ENCODE results near the gene TRABD2B. TPM values are rescaled to one million over a fixed set of nuclear protein-coding genes. Genes with fewer than 3 reads are reported as not detected.

The TRABD2B gene
- total RNA-seq, 1 donor from 2014 or later: 0.89 TPM

DNA sequence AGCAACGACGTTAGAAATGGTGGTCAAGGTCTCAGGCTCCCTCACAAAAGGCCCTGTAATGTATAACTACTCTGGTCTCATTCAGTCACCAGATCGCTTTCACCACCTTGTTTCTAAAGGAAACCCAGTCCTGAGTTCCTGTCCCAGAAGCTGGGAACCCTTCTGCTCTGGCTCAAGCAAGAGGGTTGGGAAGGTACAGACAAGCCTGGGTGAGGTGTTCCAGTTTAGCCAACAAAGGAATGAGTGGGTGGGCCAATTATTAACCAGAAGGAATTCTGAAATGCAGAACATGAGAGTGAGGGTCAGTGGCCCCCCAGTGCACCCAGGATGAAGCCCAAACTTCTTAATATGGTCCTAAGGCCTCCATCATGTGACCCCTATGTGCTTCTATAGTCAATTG, 17.5 kb downstream of the TRABD2B start:
- Histone ChIP-seq H3K4me1 (ENCODE audit: insufficient read depth, low read length) (no peaks in the 10 kb centered on the region), H3K36me3 (ENCODE audit: insufficient read depth, low read length) (no peaks in the 10 kb centered on the region), H3K4me3 (ENCODE audit: insufficient read depth, low read depth, low read length) (no peak overlapping the region), H3K27ac (ENCODE audit: low read depth, low read length) (no peak overlapping the region), H2AFZ (ENCODE audit: low read depth, low read length) (no peak overlapping the region), H3K27me3 (ENCODE audit: insufficient read depth, low read length) (peaks cover 15% of the 10 kb centered on the region), H3K9ac (ENCODE audit: low read length) (no peak overlapping the region), H4K20me1 (ENCODE audit: insufficient read depth, low read length) (no peaks in the 10 kb centered on the region), H3K79me2 (ENCODE audit: insufficient read depth, low read length) (no peaks in the 10 kb centered on the region), H3K4me2 (ENCODE audit: low read length) (no peak overlapping the region), H3K9me3 (ENCODE audit: insufficient read depth, low read depth, low read length) (no peaks in the 10 kb centered on the region)
- no peak overlapping the region for H3K4me3 Mint-ChIP-seq (ENCODE audit: unreplicated experiment)
- H3K36me3 Mint-ChIP-seq (ENCODE audit: low read depth, unreplicated experiment): no peaks in the 10 kb centered on the region
- no peak overlapping the region for H3K27ac Mint-ChIP-seq (ENCODE audit: unreplicated experiment)
- H3K9me3 Mint-ChIP-seq (ENCODE audit: unreplicated experiment): peaks cover 6% of the 10 kb centered on the region
- DNase-seq (ENCODE audit: low read depth) (no peak), FAIRE-seq (no peak)
- TF ChIP-seq EZH2 (IDR thresholded peaks at IDR 0.05; ENCODE audit: insufficient read depth, low read length): no peak
- peaks cover 23% of the 10 kb centered on the region for H3K27me3 Mint-ChIP-seq (ENCODE audit: low read depth, unreplicated experiment)
- H3K4me1 Mint-ChIP-seq (ENCODE audit: low read depth, unreplicated experiment): peaks cover 3% of the 10 kb centered on the region

DNA sequence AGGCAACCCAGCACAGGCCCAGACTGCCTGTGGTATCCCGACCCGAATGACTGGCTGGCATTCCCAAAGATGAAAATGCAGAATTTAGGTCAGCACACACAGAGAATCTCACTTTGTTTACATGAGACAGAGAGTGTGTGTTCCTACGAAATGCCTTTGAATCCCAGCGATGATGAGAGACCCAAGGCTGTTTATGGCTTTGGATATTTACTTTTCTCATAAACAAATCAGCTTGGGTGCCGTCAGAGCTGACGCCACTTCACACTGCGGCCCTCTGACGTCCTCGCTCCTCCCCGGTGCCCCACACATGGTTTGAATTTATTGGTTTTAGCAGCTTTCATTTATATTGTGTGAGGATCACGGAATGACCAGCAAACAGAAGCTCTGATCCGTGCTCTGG, 18.7 kb downstream of the TRABD2B start:
- no peaks in the 10 kb centered on the region for H3K36me3 Mint-ChIP-seq (ENCODE audit: low read depth, unreplicated experiment)
- Histone ChIP-seq H3K27me3 (ENCODE audit: insufficient read depth, low read length) (peaks cover 6% of the 10 kb centered on the region), H2AFZ (ENCODE audit: low read depth, low read length) (no peak overlapping the region), H3K4me3 (ENCODE audit: insufficient read depth, low read depth, low read length) (no peak overlapping the region), H3K4me1 (ENCODE audit: insufficient read depth, low read length) (no peaks in the 10 kb centered on the region), H3K4me2 (ENCODE audit: low read length) (no peak overlapping the region), H3K9me3 (ENCODE audit: insufficient read depth, low read depth, low read length) (no peaks in the 10 kb centered on the region), H3K9ac (ENCODE audit: low read length) (no peak overlapping the region), H3K27ac (ENCODE audit: low read depth, low read length) (no peak overlapping the region), H3K79me2 (ENCODE audit: insufficient read depth, low read length) (no peaks in the 10 kb centered on the region), H4K20me1 (ENCODE audit: insufficient read depth, low read length) (no peaks in the 10 kb centered on the region), H3K36me3 (ENCODE audit: insufficient read depth, low read length) (no peaks in the 10 kb centered on the region)
- TF ChIP-seq EZH2 (IDR thresholded peaks at IDR 0.05; ENCODE audit: insufficient read depth, low read length): no peak
- TF ChIP-seq, protein P1, sequence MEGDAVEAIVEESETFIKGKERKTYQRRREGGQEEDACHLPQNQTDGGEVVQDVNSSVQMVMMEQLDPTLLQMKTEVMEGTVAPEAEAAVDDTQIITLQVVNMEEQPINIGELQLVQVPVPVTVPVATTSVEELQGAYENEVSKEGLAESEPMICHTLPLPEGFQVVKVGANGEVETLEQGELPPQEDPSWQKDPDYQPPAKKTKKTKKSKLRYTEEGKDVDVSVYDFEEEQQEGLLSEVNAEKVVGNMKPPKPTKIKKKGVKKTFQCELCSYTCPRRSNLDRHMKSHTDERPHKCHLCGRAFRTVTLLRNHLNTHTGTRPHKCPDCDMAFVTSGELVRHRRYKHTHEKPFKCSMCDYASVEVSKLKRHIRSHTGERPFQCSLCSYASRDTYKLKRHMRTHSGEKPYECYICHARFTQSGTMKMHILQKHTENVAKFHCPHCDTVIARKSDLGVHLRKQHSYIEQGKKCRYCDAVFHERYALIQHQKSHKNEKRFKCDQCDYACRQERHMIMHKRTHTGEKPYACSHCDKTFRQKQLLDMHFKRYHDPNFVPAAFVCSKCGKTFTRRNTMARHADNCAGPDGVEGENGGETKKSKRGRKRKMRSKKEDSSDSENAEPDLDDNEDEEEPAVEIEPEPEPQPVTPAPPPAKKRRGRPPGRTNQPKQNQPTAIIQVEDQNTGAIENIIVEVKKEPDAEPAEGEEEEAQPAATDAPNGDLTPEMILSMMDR (IDR thresholded peaks at IDR 0.05; ENCODE audit: insufficient read depth, low read depth, low read length): no peak
- H3K27ac Mint-ChIP-seq (ENCODE audit: unreplicated experiment): no peak overlapping the region
- no peak overlapping the region for H3K4me3 Mint-ChIP-seq (ENCODE audit: unreplicated experiment)
- DNase-seq (ENCODE audit: low read depth) (no peak), FAIRE-seq (no peak)
- peaks cover 12% of the 10 kb centered on the region for H3K27me3 Mint-ChIP-seq (ENCODE audit: low read depth, unreplicated experiment)
- H3K4me1 Mint-ChIP-seq (ENCODE audit: low read depth, unreplicated experiment): no peaks in the 10 kb centered on the region
- H3K9me3 Mint-ChIP-seq (ENCODE audit: unreplicated experiment): peaks cover 6% of the 10 kb centered on the region

DNA sequence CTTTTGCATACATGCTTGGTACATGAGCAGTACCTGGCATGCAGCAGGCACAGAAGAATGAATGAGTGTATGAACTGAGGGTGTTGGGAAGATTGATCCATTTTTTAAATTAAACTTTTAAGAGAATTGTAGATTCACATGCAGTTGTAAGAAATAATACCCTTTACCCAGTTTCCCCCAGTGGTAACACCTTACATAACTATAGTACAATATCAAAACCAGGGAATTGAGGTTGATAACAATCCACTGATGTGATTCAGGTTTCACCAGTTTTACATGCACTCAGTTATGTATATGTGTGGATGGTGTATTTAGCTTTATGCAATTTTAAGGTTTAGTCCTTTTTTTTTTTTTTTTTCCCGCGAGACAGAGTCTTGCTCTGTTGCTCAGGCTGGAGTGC, 20.5 kb downstream of the TRABD2B start:
- Mint-ChIP-seq H3K4me3 (ENCODE audit: unreplicated experiment) (no peak overlapping the region), H3K27ac (ENCODE audit: unreplicated experiment) (no peak overlapping the region), H3K27me3 (ENCODE audit: low read depth, unreplicated experiment) (peaks cover 6% of the 10 kb centered on the region), H3K4me1 (ENCODE audit: low read depth, unreplicated experiment) (no peaks in the 10 kb centered on the region), H3K9me3 (ENCODE audit: unreplicated experiment) (peaks cover 3% of the 10 kb centered on the region), H3K36me3 (ENCODE audit: low read depth, unreplicated experiment) (no peaks in the 10 kb centered on the region)
- Histone ChIP-seq H3K36me3 (ENCODE audit: insufficient read depth, low read length) (no peaks in the 10 kb centered on the region), H3K27me3 (ENCODE audit: insufficient read depth, low read length) (no peaks in the 10 kb centered on the region), H3K9ac (ENCODE audit: low read length) (no peak overlapping the region), H3K79me2 (ENCODE audit: insufficient read depth, low read length) (no peaks in the 10 kb centered on the region), H3K4me3 (ENCODE audit: insufficient read depth, low read depth, low read length) (no peak overlapping the region), H3K9me3 (ENCODE audit: insufficient read depth, low read depth, low read length) (no peaks in the 10 kb centered on the region), H3K27ac (ENCODE audit: low read depth, low read length) (no peak overlapping the region), H2AFZ (ENCODE audit: low read depth, low read length) (no peak overlapping the region), H3K4me1 (ENCODE audit: insufficient read depth, low read length) (no peaks in the 10 kb centered on the region), H3K4me2 (ENCODE audit: low read length) (no peak overlapping the region), H4K20me1 (ENCODE audit: insufficient read depth, low read length) (no peaks in the 10 kb centered on the region)
- TF ChIP-seq, protein P1 (IDR thresholded peaks at IDR 0.05; ENCODE audit: insufficient read depth, low read depth, low read length): no peak
- no peak for TF ChIP-seq EZH2 (IDR thresholded peaks at IDR 0.05; ENCODE audit: insufficient read depth, low read length)
- no peak for FAIRE-seq
- DNase-seq (ENCODE audit: low read depth): no peak
